NCI-H2107 (cell line): Measurements from ENCODE around the gene NDNF.

Experiments used
- DNase-seq: peaks from one replicate; lab custom pipeline; 2025; lab: John Stamatoyannopoulos, UW

NDNF gene

GRCh38 chr4:121014544-121014943 is 57.8 kb downstream of the NDNF start:
- no peak for DNase-seq

- no peak for DNase-seq
These were observed 60.5 kb downstream of the NDNF start for GRCh38 chr4:121011780-121012340.

- DNase-seq, result no peak
These were observed 61.2 kb downstream of the NDNF start for GRCh38 chr4:121011138-121011537.

- DNase-seq, result no peak
These were observed 62.5 kb downstream of the NDNF start for GRCh38 chr4:121009578-121010478.

GRCh38 chr4:121007660-121008059 is 64.7 kb downstream of the NDNF start:
- no peak for DNase-seq

GRCh38 chr4:121003863-121004262 is 68.5 kb downstream of the NDNF start:
- no peak for DNase-seq

GRCh38 chr4:120995266-120996010 is 76.9 kb downstream of the NDNF start:
- DNase-seq, result no peak

GRCh38 chr4:120994521-120994920 is 77.8 kb downstream of the NDNF start:
- DNase-seq, result no peak

GRCh38 chr4:120991885-120992284 is 80.5 kb downstream of the NDNF start:
- no peak for DNase-seq

- no peak for DNase-seq
These were observed 82.1 kb downstream of the NDNF start for GRCh38 chr4:120990246-120990645.
